ENCODE results near the gene LHX3.

LHX3 gene

DNA sequence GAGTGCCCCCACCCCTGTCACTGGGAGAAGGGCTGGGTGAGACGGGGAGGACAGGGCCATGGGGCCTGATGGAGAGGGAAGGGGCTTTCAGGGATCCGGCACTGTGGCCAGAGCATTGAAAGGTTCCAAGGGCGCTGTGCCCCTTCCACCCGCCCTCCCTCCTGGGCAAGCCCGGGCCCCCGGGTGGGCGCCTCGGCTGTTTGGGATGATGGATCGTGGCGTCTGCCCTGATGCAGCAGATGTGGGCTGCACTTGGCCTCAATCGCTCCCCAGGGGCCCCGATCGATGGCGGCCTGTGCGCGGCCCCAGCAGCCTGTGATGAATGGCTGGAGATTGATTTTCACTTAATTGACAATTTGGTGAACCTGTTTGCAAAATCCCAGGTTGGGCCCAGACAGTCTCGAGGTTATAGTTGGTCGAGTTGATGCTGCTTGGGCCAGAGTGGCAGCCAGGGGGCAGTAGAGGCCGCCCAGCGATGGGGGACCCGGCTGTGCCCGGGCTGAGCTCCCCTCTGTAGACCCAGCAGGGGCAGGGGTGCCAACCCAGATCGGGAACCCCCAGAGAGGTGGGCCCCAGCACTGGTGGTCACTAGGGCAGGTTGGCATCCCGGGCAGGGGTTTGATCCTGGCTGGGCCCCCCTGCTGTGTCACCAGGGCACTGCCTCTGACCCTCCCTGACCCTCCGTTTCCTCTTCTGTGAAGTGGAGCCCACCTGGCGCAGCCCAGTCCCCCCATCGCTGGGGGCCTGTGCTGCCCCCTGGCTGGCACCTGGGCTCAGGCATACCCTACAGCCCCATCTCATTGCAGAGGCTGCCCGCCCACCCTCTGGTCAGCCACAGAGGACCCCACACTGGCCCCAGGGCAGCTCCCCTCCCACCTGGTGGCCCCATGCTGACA is 34.7 kb downstream of the LHX3 start:
- POLR2A ChIA-PET: no interaction called here
- TF ChIP-seq, protein P1, sequence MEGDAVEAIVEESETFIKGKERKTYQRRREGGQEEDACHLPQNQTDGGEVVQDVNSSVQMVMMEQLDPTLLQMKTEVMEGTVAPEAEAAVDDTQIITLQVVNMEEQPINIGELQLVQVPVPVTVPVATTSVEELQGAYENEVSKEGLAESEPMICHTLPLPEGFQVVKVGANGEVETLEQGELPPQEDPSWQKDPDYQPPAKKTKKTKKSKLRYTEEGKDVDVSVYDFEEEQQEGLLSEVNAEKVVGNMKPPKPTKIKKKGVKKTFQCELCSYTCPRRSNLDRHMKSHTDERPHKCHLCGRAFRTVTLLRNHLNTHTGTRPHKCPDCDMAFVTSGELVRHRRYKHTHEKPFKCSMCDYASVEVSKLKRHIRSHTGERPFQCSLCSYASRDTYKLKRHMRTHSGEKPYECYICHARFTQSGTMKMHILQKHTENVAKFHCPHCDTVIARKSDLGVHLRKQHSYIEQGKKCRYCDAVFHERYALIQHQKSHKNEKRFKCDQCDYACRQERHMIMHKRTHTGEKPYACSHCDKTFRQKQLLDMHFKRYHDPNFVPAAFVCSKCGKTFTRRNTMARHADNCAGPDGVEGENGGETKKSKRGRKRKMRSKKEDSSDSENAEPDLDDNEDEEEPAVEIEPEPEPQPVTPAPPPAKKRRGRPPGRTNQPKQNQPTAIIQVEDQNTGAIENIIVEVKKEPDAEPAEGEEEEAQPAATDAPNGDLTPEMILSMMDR (IDR thresholded peaks at IDR 0.05; ENCODE audit: control extremely low read depth, extremely low read depth, low read depth, missing control alignments): peak; percentile 76
- CTCF ChIA-PET: interaction anchor here (0.6 to 4.4 kb wide), 21 partner anchors 9 to 231 kb away, joined by 3 to 23 read pairs (median 3); no protein-coding TSS in a partner anchor
- DNase-seq (ENCODE audit: extremely low spot score): peak; percentile 87

DNA sequence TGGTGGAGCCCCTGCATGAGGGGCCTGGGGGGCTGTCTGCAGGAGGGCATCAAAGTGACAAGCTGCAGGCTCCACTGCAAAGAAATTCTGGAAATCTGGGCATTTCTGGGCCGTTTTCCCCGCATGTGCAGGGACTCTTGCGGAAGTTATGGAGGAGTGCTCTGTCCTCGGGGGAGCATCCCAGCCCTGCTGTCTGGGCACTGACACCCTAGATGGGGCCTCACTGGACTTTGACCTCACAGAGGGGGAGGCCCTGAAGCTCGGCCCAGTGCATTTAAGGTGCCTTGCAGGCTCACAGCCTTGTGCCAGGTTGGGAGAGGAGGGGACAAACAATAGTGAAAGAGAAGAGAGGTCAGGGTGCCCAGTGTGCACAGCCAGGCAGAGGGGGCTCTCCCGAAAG is 35.4 kb downstream of the LHX3 start:
- CTCF ChIA-PET: interaction anchor here (1.0 to 4.4 kb wide), 5 partner anchors 12 to 114 kb away, joined by 3 to 23 read pairs (median 7); no protein-coding TSS in a partner anchor
- POLR2A ChIA-PET: no interaction called here
- no peak for DNase-seq (ENCODE audit: extremely low spot score)
- TF ChIP-seq, protein P1 (IDR thresholded peaks at IDR 0.05; ENCODE audit: control extremely low read depth, extremely low read depth, low read depth, missing control alignments): no peak

DNA sequence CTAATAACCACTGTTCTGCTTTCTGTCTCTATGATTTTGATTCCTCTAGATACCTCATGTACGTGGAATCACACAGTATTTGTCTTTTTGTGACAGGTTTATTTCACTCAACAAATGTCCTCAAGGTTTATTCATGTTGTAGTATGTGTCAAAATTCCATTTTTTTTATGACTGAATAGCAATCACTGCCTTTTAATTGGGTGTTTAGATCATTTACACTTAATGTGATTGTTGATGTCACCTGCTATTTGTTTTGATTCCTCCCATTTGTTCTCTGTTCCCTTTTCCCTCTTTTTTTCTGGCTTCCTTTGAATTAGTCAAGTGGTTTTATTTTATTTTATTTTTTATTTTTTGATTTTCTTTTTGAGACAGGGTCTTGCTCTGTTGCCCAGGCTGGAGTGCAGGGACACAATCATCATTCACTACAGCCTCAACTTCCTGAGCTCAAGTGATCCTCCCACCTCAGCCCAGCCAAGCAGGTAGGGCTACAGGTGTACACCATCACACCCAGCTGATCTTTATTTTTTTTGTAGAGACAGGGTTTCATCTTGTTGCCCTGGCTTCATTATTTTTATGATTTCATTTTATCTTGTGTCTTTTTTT is 41.6 kb downstream of the LHX3 start:
- DNase-seq (ENCODE audit: extremely low spot score): no peak
- TF ChIP-seq, protein P1 (IDR thresholded peaks at IDR 0.05; ENCODE audit: control extremely low read depth, extremely low read depth, low read depth, missing control alignments): no peak
- ChIA-PET POLR2A (no interaction called here), CTCF (no interaction called here)

DNA sequence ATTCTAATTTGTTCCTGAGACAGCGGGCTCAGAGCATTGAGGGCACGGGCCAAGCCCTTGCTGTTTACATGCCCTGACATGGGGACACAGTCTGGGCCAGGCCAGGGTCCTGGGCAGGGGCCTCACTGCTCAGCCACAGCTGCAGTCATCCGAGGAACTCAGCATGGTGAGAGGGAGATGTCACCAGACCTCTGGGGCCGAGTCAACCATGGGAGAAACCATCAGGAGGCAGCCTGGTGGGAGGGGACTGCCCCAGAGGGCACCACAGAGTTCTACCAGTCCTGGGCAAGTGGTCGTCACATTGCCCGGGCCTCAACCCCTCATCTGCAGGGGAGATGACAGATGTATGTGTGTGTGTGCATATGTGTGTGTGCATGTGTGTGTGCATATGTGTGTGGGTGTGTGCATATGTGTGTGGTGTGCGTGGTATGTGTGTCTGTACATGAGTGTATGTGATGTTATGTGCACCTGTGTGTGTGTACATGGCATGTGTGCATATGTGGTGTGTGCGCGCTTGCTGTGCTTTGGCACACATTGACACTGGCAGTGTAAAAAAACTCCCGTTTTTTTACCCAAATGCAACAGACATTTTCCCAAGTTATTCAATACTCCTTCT is 43.8 kb downstream of the LHX3 start:
- DNase-seq (ENCODE audit: extremely low spot score): no peak
- POLR2A ChIA-PET: no interaction called here
- TF ChIP-seq, protein P1 (IDR thresholded peaks at IDR 0.05; ENCODE audit: control extremely low read depth, extremely low read depth, low read depth, missing control alignments): no peak
- CTCF ChIA-PET: no interaction called here

DNA sequence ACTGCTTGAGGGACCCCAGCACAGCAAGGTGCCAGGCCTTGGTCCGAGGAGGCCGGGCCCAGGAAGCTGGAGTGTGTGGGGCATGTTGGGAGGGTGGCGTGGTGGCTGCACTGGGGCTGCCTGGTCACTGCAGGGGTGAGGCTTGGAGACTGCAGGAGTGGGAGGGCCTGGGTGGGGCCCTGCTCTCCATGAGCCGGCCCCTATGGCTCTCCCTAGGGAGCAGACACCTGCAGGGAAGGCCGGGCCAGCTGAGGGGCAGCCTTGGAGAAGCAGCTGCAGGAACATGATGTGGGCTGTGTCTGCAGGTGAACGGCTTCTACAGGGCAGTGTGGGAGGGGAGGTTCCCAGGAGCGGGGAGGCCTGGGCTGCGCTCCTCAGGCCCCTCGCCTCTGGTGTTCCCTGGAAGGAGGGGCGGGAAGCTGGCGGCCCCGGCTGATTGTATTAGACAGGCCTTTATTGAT is 44.5 kb downstream of the LHX3 start:
- DNase-seq (ENCODE audit: extremely low spot score): no peak
- ChIA-PET CTCF (no interaction called here), POLR2A (no interaction called here)
- TF ChIP-seq, protein P1 (IDR thresholded peaks at IDR 0.05; ENCODE audit: control extremely low read depth, extremely low read depth, low read depth, missing control alignments): no peak

DNA sequence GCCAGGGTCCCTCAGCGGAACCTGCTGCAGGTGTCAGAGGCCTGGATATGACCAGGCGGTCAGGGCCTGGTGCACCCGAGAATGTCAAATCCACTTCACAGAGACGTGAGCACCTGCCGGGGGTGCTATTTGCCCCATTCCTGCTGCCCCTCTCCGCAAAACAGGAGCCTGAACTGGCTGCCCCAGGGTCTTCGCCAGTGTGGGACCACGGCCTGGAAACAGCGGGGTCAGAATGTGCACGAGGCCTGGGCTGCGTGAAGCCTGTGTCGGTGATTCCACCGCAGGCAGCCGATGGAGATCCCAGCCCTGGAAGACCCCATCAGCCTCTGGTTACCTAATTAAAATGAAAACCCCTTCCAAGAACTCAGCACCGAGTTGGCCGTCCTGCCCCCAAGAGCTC is 45.1 kb downstream of the LHX3 start:
- CTCF ChIA-PET: interaction anchor here (1.5 to 1.8 kb wide), 2 partner anchors 10 to 124 kb away, joined by 3 to 6 read pairs; no protein-coding TSS in a partner anchor
- POLR2A ChIA-PET: no interaction called here

More for the DNA sequence above, 45.1 kb downstream of the LHX3 start:
- DNase-seq (ENCODE audit: extremely low spot score): no peak
- TF ChIP-seq, protein P1 (IDR thresholded peaks at IDR 0.05; ENCODE audit: control extremely low read depth, extremely low read depth, low read depth, missing control alignments): no peak

Data from GM10248 (cell line).